Measurements from ENCODE around the gene TEAD4. TPM values are rescaled to one million over a fixed set of nuclear protein-coding genes. Genes with fewer than 3 reads are reported as not detected.

Gene TEAD4
- total RNA-seq, 4 donors from 2014 or later: 4.7 to 26.7 (median 25.0) TPM

DNA sequence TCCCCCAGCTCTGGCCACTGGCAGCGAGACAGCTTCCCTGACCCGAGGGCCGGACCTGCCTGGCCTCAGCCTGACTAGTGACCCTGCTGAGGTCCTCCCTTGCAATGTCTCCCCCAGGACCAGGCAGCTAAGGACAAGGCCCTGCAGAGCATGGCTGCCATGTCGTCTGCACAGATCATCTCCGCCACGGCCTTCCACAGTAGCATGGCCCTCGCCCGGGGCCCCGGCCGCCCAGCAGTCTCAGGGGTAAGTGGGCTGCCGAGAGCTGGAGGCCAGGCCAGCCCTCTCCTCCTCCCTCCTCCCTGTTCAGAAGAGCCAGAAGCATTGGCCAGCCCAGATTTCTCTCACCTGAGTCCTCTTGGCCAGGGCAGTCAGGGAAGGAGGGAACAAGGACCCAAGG is 58.1 kb downstream of the TEAD4 start:
- Histone ChIP-seq H3K9me3 (no peaks in the 10 kb centered on the region), H3K4me3 (no peak overlapping the region), H3K27ac (no peak overlapping the region), H3K4me1 (no peaks in the 10 kb centered on the region), H3K36me3 (peaks cover 0 to 48% of the 10 kb centered on the region in 2 donors), H3K27me3 (no peaks in the 10 kb centered on the region)
- WGBS, 2 donors (ENCODE audit: low coverage in 1 of 2): 100% methylated on average over 2 of the region's 11 CpGs; no CpG with 5 or more reads in 1 of the 2 donors
- TF ChIP-seq POLR2A (IDR thresholded peaks at IDR 0.05) (no peak), POLR2AphosphoS5 (IDR thresholded peaks at IDR 0.05) (no peak), EP300 (IDR thresholded peaks at IDR 0.05) (no peak)
- TF ChIP-seq, protein P1, sequence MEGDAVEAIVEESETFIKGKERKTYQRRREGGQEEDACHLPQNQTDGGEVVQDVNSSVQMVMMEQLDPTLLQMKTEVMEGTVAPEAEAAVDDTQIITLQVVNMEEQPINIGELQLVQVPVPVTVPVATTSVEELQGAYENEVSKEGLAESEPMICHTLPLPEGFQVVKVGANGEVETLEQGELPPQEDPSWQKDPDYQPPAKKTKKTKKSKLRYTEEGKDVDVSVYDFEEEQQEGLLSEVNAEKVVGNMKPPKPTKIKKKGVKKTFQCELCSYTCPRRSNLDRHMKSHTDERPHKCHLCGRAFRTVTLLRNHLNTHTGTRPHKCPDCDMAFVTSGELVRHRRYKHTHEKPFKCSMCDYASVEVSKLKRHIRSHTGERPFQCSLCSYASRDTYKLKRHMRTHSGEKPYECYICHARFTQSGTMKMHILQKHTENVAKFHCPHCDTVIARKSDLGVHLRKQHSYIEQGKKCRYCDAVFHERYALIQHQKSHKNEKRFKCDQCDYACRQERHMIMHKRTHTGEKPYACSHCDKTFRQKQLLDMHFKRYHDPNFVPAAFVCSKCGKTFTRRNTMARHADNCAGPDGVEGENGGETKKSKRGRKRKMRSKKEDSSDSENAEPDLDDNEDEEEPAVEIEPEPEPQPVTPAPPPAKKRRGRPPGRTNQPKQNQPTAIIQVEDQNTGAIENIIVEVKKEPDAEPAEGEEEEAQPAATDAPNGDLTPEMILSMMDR (IDR thresholded peaks at IDR 0.05): no peak
- ATAC-seq: no peak

DNA sequence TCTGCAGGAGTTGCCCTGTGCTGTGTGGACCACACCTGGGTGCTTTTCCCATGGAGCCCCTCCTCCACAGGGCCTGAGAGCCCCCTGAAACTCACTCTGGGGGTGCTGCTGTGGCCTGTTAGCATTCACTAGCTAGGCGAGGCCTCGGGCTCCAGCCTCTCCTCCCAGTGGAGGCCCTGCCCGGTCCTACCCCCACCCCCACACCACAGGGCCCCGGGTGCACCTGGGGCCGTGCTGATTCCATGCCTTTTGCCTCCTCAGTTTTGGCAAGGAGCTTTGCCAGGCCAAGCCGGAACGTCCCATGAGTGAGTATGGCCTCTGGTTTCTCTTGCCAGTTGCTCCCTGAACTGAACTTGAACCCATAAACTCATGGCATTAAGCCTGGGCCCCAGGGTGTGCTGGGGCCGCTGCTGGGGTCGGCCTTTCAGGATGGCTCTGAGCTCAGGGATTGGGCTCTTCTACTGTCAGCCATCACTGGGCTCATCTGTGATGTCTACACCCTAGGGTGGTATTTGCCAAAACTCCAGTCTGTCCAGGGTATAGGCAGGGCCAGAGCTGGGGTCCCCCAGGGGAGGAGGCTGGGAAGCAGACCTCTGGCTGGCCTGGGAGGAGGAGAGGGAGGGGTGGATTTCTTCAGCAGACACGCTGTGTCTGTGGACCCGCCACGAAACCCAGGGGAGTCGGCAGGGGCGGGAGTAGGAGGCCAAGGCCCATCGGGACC is 59.2 kb downstream of the TEAD4 start:
- no peak overlapping the region for H3K4me3 ChIP-seq
- no peak overlapping the region for H3K27ac ChIP-seq
- 96% methylated on average over 5 of the region's 15 CpGs; no CpG with 5 or more reads in 1 of the 2 donors for WGBS, 2 donors (ENCODE audit: low coverage in 1 of 2)
- H3K27me3 ChIP-seq: no peaks in the 10 kb centered on the region
- TF ChIP-seq, protein P1 (IDR thresholded peaks at IDR 0.05): no peak
- TF ChIP-seq POLR2A (IDR thresholded peaks at IDR 0.05): no peak
- TF ChIP-seq POLR2AphosphoS5 (IDR thresholded peaks at IDR 0.05): no peak
- no peak for TF ChIP-seq EP300 (IDR thresholded peaks at IDR 0.05)
- no peaks in the 10 kb centered on the region for H3K4me1 ChIP-seq
- ATAC-seq: no peak
- no peaks in the 10 kb centered on the region for H3K9me3 ChIP-seq
- peaks cover 0 to 55% of the 10 kb centered on the region in 2 donors for H3K36me3 ChIP-seq

DNA sequence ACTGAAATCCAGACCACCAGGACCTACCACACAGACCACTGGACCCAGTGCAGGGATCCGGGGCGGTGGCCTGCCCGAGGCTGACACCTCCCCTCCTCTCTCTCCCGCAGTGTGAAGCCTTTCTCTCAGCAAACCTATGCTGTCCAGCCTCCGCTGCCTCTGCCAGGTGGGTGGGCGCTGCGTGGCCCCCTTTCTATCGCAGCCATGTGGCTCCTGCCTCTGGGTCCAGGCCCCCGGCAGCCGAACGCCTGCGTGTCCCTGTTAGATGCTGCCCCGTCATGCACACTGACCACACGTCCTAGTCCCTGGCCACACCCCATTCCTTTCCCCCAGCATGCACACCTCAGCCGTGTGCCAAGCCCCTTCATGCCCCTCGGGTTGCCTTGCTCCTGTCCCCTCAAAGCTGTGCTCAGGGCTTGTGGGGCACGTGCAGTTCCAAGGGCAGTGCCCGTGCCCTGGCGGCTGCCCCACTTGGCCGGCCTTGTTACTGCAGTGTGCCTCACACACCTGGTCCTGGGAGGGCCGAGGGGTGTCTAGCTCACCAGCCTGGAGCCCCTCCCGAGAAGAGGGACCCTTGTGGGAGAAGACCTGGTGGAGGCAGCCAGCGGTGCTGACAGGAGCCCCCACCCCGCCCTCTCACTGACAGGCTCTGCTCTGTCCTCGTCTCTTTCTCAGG is 59.9 kb downstream of the TEAD4 start:
- Histone ChIP-seq H3K27me3 (no peaks in the 10 kb centered on the region), H3K36me3 (peaks cover 0 to 55% of the 10 kb centered on the region in 2 donors), H3K9me3 (no peaks in the 10 kb centered on the region), H3K4me3 (no peak overlapping the region), H3K4me1 (no peaks in the 10 kb centered on the region), H3K27ac (no peak overlapping the region)
- 80 to 89% methylated on average over 7 to 12 of the region's 25 CpGs for WGBS, 2 donors (ENCODE audit: low coverage in 1 of 2)
- ATAC-seq: no peak
- TF ChIP-seq POLR2A (IDR thresholded peaks at IDR 0.05) (no peak), POLR2AphosphoS5 (IDR thresholded peaks at IDR 0.05) (no peak), EP300 (IDR thresholded peaks at IDR 0.05) (no peak)
- TF ChIP-seq, protein P1 (IDR thresholded peaks at IDR 0.05): no peak

DNA sequence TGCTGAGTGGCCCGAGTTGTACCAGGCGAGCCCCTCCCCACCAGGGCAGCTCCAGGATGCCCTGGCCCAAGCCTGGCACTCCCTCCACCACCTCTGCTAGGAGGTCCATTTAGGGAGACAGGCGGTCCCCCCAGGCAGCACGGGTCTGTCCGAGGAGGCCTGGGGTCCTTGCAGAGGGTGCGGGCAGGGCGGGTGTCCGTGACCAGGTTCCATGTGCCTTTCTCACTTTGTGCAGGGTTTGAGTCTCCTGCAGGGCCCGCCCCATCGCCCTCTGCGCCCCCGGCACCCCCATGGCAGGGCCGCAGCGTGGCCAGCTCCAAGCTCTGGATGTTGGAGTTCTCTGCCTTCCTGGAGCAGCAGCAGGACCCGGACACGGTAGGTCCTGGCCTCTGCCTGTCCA is 61.2 kb downstream of the TEAD4 start:
- Histone ChIP-seq H3K4me1 (no peaks in the 10 kb centered on the region), H3K36me3 (peaks cover 0 to 55% of the 10 kb centered on the region in 2 donors), H3K27ac (no peak overlapping the region), H3K4me3 (no peak overlapping the region), H3K27me3 (no peaks in the 10 kb centered on the region), H3K9me3 (no peaks in the 10 kb centered on the region)
- 96 to 98% methylated on average over 4 to 9 of the region's 16 CpGs for WGBS, 2 donors (ENCODE audit: low coverage in 1 of 2)
- TF ChIP-seq POLR2A (IDR thresholded peaks at IDR 0.05) (no peak), POLR2AphosphoS5 (IDR thresholded peaks at IDR 0.05) (no peak), EP300 (IDR thresholded peaks at IDR 0.05) (no peak)
- TF ChIP-seq, protein P1 (IDR thresholded peaks at IDR 0.05): no peak
- no peak for ATAC-seq
